NCI-H1417 (cell line): ENCODE data around the gene LCP2.

ENCODE experiments used
- DNase-seq, 3 experiments: peaks; one replicate each; lab custom pipeline; 2025; lab: John Stamatoyannopoulos, UW

LCP2 gene

GRCh38 chr5:170297589-170298462, at the start of gene LCP2:
TSS of gene LCP2 (minus strand) at chr5:170297777. CDS start at chr5:170297611, 166 bp downstream.
- DNase-seq: no peak

- DNase-seq: peak in 1 of 3 experiments; percentile 0
These were observed 49.5 kb upstream of the LCP2 start for GRCh38 chr5:170347022-170347567.

- DNase-seq: no peak
These were observed 48.4 kb upstream of the LCP2 start for GRCh38 chr5:170345971-170346370.

GRCh38 chr5:170343177-170343576, 45.6 kb upstream of the LCP2 start:
- DNase-seq: no peak

- no peak for DNase-seq
These were observed 44.7 kb upstream of the LCP2 start for GRCh38 chr5:170342153-170342725.

- DNase-seq: no peak
These were observed 44.0 kb upstream of the LCP2 start for GRCh38 chr5:170341545-170341944.

- no peak for DNase-seq
These were observed 42.2 kb upstream of the LCP2 start for GRCh38 chr5:170339780-170340167.

GRCh38 chr5:170338933-170339779, 41.6 kb upstream of the LCP2 start:
- DNase-seq: no peak

GRCh38 chr5:170338291-170338690, 40.7 kb upstream of the LCP2 start:
- DNase-seq: no peak

- no peak for DNase-seq
These were observed 39.6 kb upstream of the LCP2 start for GRCh38 chr5:170337045-170337733.

- no peak for DNase-seq
These were observed 38.5 kb upstream of the LCP2 start for GRCh38 chr5:170336065-170336464.

- DNase-seq: no peak
These were observed 37.0 kb upstream of the LCP2 start for GRCh38 chr5:170334626-170335025.

GRCh38 chr5:170333161-170333910, 35.8 kb upstream of the LCP2 start:
- peak in 1 of 3 experiments; percentile 16 for DNase-seq

GRCh38 chr5:170332058-170332457, 34.5 kb upstream of the LCP2 start:
- no peak for DNase-seq

GRCh38 chr5:170330568-170331054, 33.0 kb upstream of the LCP2 start:
- no peak for DNase-seq

- DNase-seq: no peak
These were observed 31.9 kb upstream of the LCP2 start for GRCh38 chr5:170329524-170329923.

- DNase-seq: no peak
These were observed 30.3 kb upstream of the LCP2 start for GRCh38 chr5:170327829-170328228.

GRCh38 chr5:170327168-170327567, 29.6 kb upstream of the LCP2 start:
- no peak for DNase-seq

GRCh38 chr5:170319301-170319700, 21.7 kb upstream of the LCP2 start:
- no peak for DNase-seq

GRCh38 chr5:170317499-170317898, 19.9 kb upstream of the LCP2 start:
- no peak for DNase-seq

GRCh38 chr5:170316937-170317336, 19.4 kb upstream of the LCP2 start:
- no peak for DNase-seq
